Activated CD8-positive, alpha-beta memory T cell treated with anti-CD3 and anti-CD28 coated beads, Interleukin-2, amount 50 U/mL, for 1 hour (primary cell): ENCODE data around the gene MFAP3.
"Not testable (repeated sequence)": the region's sequence is repeated elsewhere in the genome, so short reads cannot be mapped to it uniquely, and the experiment has no call there.

Experiments
- DNase-seq: peaks from one replicate; pipeline ENCODE4 v3.0.0-alpha.2; 2020; ENCODE audit errors: extremely low read depth

Gene MFAP3

DNA sequence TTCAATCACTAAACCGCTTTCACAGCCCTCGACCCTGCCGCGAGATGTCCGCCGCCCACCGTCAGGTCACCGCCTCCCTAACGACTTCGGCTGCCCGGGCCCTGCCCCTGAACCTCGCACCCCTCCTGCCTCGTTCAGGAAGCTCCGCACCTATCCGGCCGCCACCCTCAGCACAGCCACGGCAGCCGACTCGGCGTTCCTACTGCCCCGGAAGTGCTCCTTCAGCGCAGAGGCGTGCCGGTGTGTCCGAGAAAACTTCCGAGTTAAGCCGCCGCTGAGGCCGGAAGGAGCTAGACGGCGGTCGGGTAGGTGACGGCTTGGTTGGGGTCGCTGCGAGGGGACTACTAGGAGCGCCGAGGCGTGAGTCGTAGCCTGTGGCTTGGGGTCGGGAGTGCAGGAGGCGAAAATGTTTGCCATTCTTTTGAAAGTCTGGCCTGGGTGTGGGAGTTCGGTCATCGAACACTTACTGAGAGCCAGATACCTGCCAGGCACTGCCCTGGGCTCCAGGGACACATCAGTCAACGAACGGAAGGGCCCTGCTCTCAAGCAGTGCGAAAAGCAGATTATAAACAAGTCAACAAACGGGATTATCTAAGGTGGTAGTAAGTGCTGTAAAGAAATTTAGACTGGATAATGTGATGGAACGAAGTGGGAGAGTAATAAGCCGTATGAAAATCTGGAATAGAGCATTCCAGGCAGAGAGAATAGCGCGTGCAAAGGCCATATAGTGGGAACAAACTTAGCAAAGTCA is at the start of gene MFAP3, which contains the start of gene FAM114A2:
MFAP3 (plus strand) TSS at position 261 of the 751 bp plus-strand sequence. CDS start 10,756 bp downstream, outside the sequence.
FAM114A2 (minus strand) TSS at position 204 of the 751 bp plus-strand sequence. CDS start 3,957 bp downstream, outside the sequence.
- peak; percentile 77 for DNase-seq

DNA sequence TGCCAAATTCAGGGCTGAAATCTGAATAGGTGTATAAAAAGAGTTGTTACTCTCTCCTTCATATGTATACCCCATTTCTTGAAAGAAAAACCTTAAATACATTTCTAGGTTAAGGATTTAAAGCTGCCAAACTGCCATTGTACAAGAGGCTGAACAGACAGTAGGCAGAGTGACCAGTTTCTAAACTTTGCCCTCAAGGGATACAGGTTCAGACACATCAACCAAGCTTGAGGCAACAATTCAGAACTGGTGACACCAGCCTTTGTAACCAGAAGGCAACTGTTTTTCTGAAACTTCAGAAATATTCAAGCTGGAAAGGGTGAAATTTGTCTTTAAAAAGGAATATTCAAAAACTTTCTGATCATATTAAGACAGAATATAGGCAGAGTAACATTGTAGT is 47.6 kb upstream of the MFAP3 start:
- DNase-seq = no peak

DNA sequence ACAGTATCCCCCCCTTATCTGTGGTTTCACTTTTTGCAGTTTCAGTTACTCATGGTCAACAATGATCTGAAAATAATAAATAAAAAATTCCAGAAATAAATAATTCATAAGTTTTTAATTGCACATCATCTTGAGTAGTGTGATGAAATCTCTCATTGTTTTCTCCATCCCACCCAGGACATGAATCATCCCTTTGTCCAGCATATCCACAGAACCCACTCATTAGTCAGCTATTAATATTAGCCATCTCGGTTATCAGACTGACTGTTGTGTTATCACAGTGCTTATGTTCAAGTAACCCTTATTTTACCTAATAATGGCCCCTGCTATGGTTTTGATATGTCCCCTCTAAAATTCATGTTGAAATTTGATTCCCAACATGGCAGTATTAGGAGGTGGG is 40.8 kb upstream of the MFAP3 start:
- DNase-seq = no peak

DNA sequence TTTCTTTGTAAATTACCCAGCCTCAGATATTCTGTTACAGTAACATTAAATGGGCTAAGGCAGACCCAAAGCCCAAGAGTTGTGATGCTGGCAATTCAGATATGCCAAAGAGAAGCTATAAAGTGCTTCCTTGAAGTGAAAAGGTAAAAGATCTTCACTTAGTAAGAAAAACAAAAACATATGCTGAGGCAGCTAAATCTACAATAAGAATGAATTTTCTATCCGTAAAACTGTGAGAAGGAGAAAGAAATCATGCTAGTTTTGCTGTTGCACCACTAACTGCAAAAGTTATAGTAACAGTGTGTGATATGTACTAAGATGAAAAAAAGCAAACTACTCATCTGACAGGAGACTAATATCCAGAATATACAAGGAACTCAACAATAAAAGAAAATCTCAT is 40.0 kb upstream of the MFAP3 start:
- DNase-seq = no peak

DNA sequence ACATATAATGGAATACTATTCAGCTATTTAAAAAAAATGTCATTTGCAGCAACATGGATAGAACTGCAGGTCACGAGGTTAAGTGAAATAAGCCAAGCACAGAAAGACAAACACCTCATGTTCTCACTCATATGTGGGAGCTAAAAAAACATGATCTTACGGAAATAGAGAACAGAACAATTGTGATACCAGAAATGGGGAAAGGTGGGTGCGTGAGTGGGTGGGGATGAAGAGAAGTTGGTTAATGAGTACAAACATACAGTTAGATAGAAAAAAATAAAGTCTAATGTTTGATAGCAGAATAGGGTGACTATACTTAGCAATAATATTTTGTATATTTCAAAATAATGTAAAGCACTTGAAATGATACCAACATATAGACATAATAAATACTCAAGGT is 38.8 kb upstream of the MFAP3 start:
- DNase-seq = no peak

DNA sequence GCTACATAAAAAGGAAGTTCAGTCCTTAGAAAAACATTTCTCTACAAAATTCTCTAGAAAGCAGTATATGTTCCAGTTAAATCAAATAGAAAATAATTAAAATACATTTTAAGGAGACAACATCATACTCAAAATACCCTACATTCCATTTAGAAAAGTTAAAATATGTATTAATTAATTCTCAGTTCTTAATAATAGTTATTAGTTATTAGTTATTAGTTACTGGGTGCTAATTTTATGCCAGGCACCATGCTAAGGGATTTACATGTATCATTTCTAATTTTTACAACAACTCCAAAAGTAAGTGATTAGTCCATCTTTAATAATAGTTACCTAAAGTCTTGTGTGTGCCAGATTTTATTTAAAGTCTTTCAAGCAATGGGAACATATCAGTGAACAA is 38.1 kb upstream of the MFAP3 start:
- no peak for DNase-seq

DNA sequence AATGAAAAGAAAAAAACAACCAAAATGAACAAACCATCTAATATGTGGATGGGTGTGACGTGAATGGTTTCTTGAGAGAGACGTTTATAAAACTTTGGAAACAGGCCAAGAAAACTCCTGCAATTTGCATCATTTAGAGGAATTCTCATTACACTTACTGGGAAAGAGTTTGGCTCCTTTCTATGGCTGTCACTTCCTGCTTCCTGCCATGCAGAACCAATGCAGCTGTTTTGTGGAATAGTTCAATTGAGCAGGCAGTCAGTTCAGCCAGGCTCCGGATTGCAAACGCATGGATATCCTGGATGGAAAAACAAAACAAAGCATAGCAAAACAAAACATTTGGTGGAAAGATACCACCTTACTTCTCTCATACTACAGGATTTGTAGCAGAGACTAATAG is 36.7 kb upstream of the MFAP3 start:
- DNase-seq = no peak

DNA sequence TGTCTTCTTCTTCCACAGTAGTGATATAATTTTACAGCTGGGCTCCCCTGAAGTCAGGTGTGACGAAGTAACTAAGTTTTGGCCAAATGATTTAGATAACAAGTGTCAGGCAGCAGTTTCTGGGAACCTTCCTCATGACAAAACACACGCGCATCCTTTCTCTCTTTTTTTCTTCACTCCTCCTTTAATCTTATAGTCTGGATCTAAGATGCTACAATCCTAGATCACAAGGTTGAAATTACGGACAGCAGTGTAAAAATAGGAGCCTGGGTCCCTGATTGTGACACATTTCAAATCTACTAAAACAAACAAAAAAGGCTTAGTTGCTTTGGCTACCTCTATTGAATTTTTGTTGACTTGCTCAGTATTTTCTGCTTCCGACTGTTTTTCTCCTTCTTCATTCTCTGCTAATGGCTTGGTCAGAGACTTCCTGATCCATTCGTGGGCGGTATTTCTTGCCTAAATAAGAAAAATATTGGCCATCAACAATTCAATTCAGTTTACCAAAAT is 36.2 kb upstream of the MFAP3 start:
- DNase-seq = no peak

DNA sequence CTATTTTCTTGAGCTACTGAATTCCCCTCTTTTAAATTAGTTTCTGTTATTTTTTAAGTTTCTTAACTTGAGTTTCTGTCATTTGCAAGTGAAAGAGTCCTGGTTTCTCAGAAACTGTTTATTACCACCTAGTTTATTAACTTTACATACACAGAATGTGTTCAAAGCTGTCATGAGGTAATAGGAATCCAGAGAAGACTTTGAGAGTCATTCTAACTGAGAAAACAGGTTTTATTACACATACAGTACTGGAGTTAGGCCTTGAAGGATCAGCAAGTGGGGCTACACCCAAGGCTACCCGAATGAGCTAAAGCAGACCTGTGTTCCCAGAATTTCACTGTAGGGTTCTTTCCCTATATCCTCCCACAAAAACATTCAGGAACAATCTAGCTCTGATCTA is 33.1 kb upstream of the MFAP3 start:
- no peak for DNase-seq

DNA sequence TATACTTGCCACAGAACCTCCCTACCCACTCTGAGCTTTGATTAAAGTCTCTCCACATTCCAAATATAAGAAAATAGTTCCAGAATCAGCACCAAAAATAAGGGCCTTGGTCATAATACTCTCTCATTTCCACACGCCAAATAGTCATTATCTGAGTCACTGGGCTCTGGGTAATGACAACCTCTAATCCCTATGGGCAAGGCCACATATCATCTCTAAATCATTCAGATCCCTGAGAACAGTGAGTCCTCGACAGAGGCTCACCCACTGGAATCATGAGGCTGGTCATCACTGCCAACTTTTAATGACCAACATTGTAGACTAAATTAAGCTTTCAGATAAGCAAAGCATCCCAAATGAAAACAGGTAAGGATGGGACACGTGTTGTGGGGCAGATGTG is 28.1 kb upstream of the MFAP3 start:
- DNase-seq = no peak

DNA sequence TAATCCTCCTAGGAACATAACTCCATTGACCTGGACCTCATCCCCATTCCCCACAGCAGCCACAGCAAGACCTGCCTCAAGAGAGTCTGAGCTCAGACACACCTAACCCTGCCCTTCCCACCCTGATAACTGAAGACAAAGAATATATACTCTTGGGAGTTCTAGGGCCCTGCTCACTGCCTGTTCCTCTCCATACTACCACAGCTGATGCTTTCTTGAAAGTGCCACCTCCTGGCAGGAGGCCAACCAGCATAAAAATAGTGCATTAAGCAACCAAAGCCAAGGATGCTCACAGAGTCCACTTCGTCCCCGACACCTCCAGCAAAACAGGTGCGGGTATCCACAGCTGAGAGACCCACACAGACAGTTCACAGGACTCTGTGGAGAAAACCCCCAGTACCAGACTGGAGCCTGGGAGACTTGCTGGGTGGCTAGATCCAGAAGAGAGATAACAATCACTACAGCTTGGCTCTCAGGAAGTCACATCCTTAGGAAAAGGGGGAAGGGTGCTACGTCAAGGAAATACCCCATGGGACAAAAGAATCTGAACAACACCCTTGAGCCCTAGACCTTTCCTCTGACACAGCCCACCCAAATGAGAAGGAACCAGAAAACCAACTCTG is 23.6 kb upstream of the MFAP3 start:
- DNase-seq = no peak

DNA sequence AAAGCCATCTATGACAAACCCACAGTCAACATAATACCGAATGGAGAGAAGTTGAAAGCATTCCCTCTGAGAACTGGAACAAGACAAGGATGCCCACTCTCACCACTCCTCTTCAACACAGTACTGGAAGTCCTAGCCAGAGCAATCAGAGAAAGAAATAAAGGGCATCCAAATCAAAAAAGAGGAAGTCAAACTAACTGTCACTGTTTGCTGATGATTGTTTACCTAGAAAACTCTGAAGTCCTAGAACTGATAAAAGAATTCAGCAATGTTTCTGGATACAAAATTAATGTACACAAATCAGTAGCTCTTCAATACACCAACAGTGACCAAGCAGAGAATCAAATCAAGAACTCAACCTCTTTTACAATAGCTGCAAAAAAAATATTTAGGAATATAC is 19.8 kb upstream of the MFAP3 start:
- DNase-seq = not testable (repeated sequence)

DNA sequence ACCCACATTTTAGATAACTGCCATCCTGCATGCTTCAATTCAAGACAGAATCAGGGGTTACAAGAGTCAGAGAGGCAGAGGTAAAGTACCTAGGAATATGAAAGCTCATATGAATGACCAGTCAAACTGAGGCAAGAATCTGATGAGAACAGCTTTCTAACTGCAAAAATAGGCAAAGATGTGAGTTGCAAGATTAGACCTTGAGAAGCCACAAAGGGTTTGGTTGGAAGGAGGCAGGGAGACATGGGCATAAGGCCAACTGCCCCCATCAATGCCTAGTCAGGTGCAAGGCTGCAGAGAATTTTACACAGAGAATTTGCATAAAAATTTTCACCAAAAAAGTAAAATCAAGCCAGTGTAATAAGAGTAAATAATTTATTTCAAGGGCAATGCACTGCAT is 12.8 kb upstream of the MFAP3 start:
- no peak for DNase-seq

DNA sequence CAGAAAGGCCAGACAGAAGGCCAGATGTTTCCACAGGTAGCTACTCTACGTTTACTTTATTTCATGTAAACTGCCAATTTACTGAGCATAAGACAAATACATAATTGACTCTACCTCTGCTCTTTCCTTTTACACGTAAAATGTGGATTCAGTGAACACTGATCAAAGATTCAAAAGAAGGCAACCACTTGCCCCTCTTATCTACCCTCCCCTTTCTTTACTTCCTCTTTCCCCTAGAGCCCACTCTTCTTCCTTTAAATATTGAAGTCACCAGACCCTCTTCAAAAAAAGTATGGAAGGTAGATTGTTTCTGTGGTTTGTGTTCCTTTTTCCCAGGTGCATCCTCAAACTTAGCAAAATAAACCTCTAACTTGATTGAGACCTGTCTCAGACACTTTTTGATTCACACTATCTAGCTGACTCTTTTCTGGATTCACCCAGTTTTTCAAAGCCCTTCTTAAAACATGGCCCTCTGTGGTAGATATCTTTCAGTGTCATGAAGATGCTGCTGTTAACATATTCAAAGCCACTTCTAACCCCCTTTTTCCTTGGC is 6.8 kb upstream of the MFAP3 start:
- no peak for DNase-seq

DNA sequence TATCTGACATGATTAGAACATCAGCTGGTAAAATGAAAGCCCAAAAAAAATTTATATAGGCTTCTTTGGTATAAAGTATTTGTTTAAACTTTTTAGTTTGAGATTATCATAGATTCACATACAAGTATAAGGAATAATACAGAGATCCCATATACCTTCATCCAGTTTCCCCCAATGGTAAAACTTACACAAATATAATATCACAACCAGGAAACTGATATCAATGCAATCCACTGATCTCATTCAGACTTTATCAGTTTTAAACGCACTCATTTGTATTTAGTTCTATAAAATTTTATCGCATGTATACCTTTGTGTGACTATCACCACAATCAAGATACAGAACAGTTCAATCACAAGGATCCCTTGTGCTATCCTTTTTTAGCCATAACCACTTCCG is 3.8 kb upstream of the MFAP3 start:
- DNase-seq = no peak

DNA sequence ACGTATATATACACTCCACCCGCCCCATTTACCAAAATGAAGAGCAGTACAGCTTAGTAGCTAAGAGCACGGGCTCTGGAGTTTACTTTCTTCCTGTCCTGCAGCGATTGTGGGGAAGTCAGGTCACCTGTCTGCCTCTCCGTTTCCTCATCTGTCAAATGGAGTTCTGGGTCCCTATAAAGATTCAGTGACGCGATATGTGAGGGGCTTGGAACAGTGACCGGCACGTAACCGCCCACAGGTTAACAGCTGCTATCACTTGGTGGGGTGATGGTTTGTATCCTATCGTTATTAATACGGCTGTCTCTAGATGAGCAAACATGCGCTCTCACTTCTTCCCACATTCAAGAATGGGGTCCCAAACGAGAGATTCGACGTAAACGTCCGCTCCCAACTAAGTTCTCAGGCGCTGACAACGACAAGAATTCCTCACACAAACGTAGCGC is 483 bp upstream of the MFAP3 start:
- no peak for DNase-seq

DNA sequence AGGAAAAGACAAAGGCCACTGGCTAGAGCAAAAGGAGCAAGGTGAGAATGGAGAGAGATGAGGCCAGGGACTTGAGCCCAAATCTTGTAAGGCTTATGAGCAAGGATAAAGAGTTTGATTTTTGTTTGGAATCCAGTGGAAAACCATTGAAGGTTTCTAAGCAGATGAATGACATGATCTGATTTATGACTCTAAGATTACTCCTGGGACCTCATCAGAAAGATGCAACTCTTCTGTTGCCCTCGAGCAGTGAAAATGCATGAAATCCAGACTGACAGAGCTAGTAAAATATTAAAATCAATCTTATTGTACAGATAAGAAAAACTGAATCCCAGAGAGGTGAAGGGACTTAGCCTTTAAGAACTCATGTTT is 677 bp downstream of the MFAP3 start:
- DNase-seq = no peak

DNA sequence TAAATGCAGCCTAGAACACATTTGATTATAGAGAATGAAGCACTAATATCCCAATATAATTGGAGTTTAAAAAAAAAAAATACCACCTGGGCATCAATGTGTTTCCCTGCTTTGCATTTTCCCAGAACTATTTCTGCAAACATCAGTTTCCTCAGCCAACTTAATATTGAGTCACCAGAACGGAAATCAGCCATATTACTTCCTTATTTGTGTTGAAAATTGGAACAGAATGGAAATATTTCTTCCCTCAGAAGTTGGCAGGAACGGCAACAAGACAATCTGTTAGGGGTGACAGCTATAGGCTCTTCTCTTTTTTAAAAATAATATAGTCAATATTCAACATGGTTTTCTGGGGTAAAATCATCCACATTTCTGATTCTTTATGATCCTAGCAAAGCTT is 4.0 kb downstream of the MFAP3 start:
- no peak for DNase-seq

DNA sequence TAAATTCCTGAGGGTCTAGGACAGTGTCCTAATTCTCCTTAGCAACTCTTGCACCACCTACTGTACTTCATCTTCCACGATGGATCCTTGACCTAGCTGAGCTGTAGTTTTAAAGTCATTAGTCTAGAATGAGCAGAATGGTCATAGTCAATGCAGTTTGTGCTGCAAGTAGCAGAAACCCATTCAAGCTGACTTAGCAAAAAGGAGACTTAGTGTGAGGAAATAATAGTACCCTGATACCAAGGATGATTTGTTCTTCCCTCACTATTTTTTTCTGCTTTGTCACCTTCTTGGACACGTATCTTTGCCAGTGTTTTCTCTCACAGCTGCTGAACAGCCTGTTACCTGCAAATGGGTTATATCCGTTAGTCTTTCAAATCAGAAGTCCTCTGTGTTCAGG is 5.3 kb downstream of the MFAP3 start:
- DNase-seq = no peak

DNA sequence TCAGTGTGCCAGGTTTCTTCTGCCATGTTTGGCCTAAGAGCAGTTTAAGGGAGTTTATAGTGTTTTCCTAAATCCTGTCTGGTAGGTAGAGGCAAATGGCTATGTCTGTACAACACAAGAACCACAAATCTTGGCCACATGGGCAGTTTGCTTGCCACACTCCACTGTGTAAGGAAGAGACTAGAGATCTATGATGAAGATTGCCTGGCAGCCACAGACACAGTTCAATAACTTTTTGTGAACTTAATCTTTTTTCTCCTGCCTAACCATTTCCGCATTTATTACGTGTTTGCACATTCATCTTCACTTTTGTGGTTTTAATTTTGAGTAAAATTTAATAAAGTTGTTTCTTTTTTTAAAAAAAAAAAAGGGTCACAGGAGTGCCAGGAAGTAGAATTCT is 5.8 kb downstream of the MFAP3 start:
- DNase-seq = no peak

DNA sequence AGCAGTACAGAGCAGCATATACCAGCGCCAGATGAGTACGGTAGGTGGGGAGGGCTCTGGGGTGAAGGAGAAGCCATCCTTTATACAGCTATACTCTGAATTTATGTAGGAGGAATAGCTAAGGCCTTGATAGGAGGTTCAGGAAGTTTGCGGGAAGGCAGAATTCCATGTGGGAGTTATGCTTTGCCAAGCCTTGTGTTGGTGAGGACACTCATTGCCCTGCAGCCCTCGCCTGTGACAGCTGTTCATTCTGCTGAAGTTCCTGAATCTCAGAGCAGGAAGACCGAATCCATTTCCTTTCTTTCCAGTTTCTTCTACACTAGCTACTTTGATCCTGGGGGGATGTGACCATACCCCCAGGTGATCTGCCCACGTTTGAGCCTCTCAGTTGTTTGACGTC is 7.7 kb downstream of the MFAP3 start:
- no peak for DNase-seq

DNA sequence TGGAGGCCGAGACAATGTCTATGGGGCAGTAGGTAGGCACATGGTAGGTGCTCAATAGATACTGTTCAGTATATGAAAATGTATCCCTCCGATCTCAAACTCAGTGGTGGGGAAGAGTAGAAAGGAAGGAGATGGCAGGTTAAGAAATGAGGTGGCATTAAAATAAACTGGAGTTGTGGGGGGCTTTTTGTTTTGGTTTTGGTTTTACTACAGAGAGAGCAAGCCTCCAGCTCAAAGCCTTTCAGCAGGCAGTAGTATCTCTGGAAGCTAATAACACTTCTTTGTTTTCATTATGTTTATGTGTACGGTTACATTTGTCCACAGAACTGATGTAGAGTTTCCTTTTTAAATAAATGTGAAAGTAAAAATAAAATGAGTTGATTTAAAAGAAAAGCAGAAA is 8.6 kb downstream of the MFAP3 start:
- no peak for DNase-seq

DNA sequence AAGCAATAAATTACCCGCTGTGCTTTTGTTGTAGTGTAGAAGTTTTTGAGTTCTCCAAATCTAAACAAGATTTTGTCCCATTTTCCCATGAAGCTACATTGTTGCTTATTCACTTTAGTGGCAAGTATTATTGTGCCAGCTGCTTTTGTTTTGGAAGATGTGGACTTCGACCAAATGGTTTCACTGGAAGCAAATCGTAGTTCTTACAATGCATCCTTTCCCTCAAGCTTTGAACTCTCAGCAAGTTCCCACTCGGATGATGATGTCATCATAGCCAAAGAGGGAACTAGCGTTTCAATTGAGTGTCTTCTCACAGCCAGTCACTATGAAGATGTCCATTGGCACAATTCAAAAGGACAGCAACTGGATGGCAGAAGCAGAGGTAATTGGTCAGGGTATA is 10.9 kb downstream of the MFAP3 start:
- no peak for DNase-seq
